HG03521 (cell line): ENCODE measurements around the gene PDRG1.
A peak's percentile ranks its signal among the peaks of the same experiment; 100 is the strongest.

ENCODE experiments used
- ATAC-seq: cut with Tn5 transposase; IDR thresholded peaks from one replicate; pipeline ENCODE4 v1.9.1; 2021; ENCODE audit warnings: mild to moderate bottlenecking, moderate library complexity; ENCODE audit not compliant: unreplicated experiment

PDRG1 gene

DNA sequence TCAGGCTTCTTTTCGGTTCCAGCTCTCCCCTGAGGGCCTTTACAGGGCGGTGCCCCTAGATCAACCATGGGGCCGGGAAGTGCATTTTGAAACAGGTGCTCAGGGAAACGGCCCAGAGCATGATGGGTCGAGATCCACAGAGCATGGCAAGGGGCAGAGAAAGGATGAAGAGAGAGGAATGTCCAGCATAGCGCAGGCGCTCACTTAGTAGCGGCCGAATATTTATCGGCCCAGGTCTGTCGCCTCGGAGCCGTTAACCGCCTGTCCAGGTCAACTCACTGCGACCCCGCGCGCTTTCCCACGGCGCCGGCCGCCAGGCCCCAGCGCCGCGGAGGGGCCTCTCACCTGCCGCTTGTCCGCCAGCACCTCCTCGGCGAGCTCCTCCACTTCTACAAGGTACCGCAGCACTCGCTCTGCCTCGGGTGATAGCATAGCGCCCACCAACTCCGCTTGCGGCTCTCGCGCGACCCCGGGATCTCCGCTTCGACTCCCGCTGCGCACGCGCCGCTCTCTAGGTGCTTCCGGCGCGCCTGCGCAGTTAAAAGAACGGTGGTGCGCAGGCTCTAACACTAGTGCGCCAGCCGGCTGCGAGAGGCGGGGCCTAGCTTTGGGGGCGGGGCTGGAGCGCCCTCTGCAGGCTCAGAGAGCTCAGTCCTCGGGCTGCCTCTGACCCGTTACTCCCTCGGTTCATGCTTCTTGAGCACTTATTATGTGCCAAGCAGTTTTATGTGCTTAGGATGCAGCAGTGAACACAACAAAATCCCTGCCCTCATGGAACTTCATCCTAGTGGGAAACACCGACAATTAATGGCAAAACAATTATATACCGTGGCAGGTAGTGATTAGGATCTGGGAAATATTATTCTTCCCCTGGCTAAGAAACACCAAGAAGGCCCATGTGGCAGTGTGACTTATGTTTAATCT is at the start of gene PDRG1:
Gene PDRG1 (minus strand): TSS at position 517 of the 924 bp plus-strand sequence. CDS start 85 bp downstream, at position 432.
- ATAC-seq = peak; percentile 93

GRCh38 chr20:31998246-31998645 is 46.4 kb upstream of the PDRG1 start:
- ATAC-seq = no peak

DNA sequence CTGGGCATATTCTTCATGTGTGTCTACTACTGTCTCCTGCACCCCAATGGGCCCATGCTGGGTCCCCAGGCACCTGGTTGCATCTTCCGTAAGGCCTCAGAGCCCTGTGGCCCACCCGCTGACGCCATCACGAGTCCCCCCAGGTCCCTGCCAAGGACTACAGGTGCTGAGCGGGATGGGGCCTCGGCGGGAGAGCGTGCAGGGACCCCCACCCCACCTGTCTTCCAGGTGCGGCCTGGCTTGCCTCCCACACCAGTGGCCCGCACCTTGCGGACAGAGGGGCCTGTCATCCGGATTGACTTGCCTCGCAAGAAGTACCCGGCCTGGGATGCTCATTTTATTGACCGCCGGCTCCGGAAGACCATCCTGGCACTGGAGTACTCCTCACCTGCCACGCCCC is 45.1 kb upstream of the PDRG1 start:
- no peak for ATAC-seq

GRCh38 chr20:31992086-31992485 is 40.2 kb upstream of the PDRG1 start:
- no peak for ATAC-seq

GRCh38 chr20:31991339-31991705 is 39.5 kb upstream of the PDRG1 start:
- ATAC-seq = no peak

- ATAC-seq = no peak
Observed at GRCh38 chr20:31990641-31991338, 38.9 kb upstream of the PDRG1 start.

- no peak for ATAC-seq
Observed at GRCh38 chr20:31989030-31989645, 37.3 kb upstream of the PDRG1 start.

DNA sequence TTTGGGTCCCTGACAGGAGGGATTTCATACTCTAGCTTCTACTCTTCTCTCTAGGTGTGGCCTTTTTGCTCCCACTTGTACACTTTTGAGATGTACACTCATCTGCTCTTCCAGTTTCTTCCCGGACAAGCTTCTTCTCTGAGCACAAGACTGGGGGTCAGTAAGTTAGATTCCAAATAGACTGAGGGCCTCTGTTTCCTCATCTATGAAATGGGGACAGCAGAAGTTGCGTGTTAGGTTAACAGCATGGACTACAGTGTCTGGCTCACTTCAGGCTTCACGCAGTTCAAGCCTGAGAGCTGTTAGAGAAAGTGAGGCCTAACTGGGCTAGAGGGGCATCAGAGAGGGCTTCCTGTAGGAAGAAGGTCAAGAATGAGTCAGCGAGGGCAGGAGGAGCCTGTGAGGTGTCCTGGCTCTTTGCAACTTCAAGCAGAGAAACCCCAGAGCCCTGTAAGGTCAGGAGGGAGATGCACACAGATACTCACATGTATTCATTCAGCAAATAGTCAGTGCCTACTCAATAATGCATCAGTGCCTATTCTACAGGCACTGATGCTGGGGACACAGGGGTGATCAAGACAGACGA is 36.7 kb upstream of the PDRG1 start:
- ATAC-seq = no peak

DNA sequence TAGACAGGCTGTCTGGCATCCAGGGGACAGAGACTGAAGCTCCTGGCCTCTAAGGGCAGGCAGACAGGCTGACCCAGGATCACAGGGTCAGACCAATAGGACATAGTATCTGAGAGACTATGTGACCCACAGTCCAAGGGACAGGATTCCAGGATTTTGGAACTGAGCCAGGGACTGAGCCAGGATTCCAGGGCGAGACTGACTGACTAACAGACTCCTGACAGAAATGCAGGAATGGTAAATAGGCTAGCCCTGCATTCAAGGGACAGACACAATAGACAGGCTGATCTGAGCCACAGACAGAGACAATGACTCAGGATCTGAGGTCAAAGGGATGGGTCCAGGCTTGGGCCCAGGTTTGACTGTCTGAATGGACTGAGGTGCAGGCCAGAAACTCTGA is 35.9 kb upstream of the PDRG1 start:
- ATAC-seq = no peak

- ATAC-seq = no peak
Observed at GRCh38 chr20:31984981-31985471, 33.2 kb upstream of the PDRG1 start.

DNA sequence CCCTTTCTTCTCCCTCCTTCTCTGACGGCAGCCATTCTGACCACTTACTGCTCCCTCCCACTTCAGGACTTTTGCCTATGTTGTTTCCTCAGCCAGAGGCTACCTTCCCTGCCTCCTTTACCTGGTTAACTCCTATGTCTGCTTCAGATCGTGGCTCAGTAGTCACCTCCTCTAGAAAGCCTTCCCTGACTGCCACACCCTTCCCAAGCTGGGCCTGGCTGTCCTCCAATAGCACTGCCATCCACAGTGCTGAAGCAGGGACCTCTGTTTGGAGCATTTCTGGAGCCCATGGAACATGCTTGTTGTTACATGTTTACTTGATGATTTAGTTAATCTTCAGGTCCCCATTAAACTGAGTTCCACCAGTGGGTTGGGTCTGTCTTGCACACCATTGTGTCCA is 29.9 kb upstream of the PDRG1 start:
- no peak for ATAC-seq

DNA sequence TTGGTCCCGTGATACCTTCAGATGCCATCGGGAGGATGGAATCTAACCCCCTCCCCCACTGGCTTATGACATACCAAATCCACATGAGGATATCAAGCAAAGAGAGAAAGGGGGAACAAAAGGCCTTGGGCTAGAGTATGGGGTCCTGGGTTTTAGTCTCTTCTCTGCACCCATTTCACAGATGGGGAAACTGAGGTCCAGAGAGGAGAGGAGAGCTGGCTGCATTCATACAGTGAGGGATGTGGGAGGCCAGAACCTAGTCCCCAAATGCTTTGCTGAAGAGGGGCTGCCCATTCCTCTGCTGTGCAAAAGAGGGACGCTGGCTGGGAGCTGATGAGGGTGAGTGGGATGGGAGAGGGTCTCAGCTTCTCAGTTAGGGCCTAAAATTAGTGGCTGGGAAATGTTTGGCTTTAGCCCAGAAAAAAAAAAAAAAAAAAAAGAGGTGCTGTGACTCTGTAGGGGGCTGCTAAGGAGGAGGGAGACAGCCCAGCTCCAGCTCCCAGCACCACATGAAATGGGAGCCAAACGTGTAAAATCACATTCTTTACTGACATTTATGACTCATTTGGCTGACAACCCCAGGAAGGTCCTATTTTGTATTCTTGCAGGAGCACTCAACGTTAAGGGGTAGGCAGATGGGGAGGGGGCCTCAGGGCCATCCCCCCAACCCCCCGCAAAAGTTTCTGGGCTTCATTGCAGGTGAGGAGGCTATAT is 28.0 kb upstream of the PDRG1 start:
- ATAC-seq = no peak

GRCh38 chr20:31977080-31977479 is 25.2 kb upstream of the PDRG1 start:
- no peak for ATAC-seq

GRCh38 chr20:31975874-31976273 is 24.0 kb upstream of the PDRG1 start:
- ATAC-seq = no peak

- no peak for ATAC-seq
Observed at GRCh38 chr20:31974951-31975487, 23.2 kb upstream of the PDRG1 start.

DNA sequence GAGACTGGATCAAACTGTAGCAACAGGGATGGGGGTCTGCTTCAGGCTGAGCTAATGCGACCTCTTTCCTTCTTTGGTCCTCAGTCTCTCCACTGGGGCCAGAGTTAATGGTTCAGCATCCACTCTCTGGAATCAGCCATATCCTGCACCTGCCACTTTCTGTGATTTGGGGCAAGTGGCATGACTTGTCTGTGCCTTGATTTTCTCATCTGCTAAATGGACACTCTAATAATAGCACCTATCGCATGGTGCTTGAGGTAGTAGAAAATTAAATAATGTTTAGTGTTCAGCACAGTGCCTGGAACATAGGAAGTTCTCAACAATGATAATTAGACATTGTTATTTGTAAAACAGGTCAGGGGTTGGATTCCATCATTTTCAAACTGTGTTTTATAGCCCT is 22.4 kb upstream of the PDRG1 start:
- no peak for ATAC-seq

GRCh38 chr20:31972471-31973021 is 20.7 kb upstream of the PDRG1 start:
- ATAC-seq = no peak

DNA sequence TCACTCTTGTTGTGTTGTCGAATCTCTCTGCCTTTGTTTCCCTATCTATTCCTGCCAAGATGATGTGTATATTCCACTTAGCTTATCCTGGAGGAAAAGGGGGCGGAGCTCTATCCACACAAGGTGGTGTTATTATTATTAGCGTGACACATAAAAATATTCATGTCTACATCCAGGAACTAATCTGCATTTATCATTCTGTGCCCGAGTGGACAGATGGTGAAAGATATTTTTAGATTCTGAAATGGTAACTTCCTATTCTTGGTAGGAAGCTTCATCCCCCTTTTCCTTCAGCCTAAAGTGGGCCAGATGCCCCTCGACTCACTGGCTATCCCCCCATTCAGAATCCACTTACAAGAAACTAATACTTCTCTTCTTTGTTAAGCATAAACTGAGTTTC is 18.1 kb upstream of the PDRG1 start:
- ATAC-seq = no peak

DNA sequence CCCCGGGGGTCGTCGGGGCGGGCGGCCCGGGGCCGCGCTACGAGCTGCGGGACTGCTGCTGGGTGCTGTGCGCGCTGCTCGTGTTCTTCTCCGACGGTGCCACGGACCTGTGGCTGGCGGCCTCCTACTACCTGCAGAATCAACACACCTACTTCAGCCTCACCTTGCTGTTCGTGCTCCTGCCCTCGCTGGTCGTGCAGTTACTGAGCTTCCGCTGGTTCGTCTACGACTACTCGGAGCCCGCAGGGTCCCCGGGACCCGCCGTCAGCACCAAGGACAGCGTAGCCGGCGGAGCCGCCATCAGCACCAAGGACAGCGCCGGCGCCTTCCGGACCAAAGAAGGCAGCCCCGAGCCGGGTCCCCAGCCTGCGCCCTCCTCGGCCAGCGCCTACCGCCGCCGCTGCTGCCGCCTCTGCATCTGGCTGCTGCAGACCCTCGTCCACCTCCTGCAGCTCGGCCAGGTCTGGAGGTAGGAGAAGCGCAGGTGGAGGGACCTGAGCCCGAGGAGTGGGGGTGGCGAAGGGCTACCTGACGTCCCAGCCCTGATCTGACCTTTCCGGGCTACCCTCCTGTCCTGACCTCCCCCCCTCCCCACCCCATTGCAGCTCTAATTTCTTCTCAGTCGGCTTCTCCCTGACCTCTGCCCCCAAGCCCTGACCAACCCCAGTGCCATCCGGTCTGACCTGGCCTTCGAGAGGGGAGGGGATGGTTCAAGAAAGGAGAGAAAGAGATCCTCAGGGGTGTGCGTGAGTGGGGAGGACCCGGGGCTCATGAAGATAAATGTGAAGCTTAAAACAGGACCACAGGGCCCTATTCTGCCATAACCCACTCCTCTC is 16.7 kb upstream of the PDRG1 start:
- peak; percentile 58 for ATAC-seq
